ENCODE results near the gene CNN2.

The CNN2 gene

GRCh38 chr19:1025960-1026782, at the start of gene CNN2:
Gene CNN2, plus strand, starts transcription at chr19:1026608. Its CDS starts 54 bp downstream, at chr19:1026662.
- DNase-seq (ENCODE audit: insufficient read length, low spot score) (no peak), FAIRE-seq (peak; percentile 84)

- FAIRE-seq (no peak), DNase-seq (ENCODE audit: insufficient read length, low spot score) (no peak)
Measured at GRCh38 chr19:977058-977464, 49.3 kb upstream of the CNN2 start.

GRCh38 chr19:979318-979741, 47.1 kb upstream of the CNN2 start:
- no peak for FAIRE-seq
- DNase-seq (ENCODE audit: insufficient read length, low spot score) = no peak

- no peak for DNase-seq (ENCODE audit: insufficient read length, low spot score)
- no peak for FAIRE-seq
Measured at GRCh38 chr19:980133-980998, 46.0 kb upstream of the CNN2 start.

GRCh38 chr19:982567-983170, 43.7 kb upstream of the CNN2 start:
- FAIRE-seq = peak; percentile 83
- peak; percentile 97 for DNase-seq (ENCODE audit: insufficient read length, low spot score)

- peak; percentile 100 for DNase-seq (ENCODE audit: insufficient read length, low spot score)
- peak; percentile 93 for FAIRE-seq
Measured at GRCh38 chr19:984165-984967, 42.0 kb upstream of the CNN2 start, which contains the start of gene WDR18. Gene WDR18, plus strand, starts transcription at chr19:984345. Its CDS starts 9 bp downstream, at chr19:984354.

- FAIRE-seq = no peak
Measured at GRCh38 chr19:986083-986482, 40.3 kb upstream of the CNN2 start.

GRCh38 chr19:988081-988480, 38.3 kb upstream of the CNN2 start:
- FAIRE-seq = no peak
- no peak for DNase-seq (ENCODE audit: insufficient read length, low spot score)

More at GRCh38 chr19:986083-986482, 40.3 kb upstream of the CNN2 start:
- DNase-seq (ENCODE audit: insufficient read length, low spot score) = no peak

- no peak for FAIRE-seq
- DNase-seq (ENCODE audit: insufficient read length, low spot score) = no peak
Measured at GRCh38 chr19:988510-988909, 37.9 kb upstream of the CNN2 start.

GRCh38 chr19:989381-990081, 36.9 kb upstream of the CNN2 start:
- FAIRE-seq (no peak), DNase-seq (ENCODE audit: insufficient read length, low spot score) (no peak)

- FAIRE-seq (no peak), DNase-seq (ENCODE audit: insufficient read length, low spot score) (no peak)
Measured at GRCh38 chr19:990119-990571, 36.3 kb upstream of the CNN2 start.

- FAIRE-seq (no peak), DNase-seq (ENCODE audit: insufficient read length, low spot score) (no peak)
Measured at GRCh38 chr19:990746-991145, 35.7 kb upstream of the CNN2 start.

- FAIRE-seq = no peak
Measured at GRCh38 chr19:991174-991931, 35.1 kb upstream of the CNN2 start.

GRCh38 chr19:991932-992669, 34.3 kb upstream of the CNN2 start:
- FAIRE-seq (no peak), DNase-seq (ENCODE audit: insufficient read length, low spot score) (no peak)

More at GRCh38 chr19:991174-991931, 35.1 kb upstream of the CNN2 start:
- DNase-seq (ENCODE audit: insufficient read length, low spot score) = no peak

- DNase-seq (ENCODE audit: insufficient read length, low spot score) (no peak), FAIRE-seq (no peak)
Measured at GRCh38 chr19:992670-993055, 33.7 kb upstream of the CNN2 start.

- FAIRE-seq (no peak), DNase-seq (ENCODE audit: insufficient read length, low spot score) (no peak)
Measured at GRCh38 chr19:993361-993830, 33.0 kb upstream of the CNN2 start.

GRCh38 chr19:993831-994393, 32.5 kb upstream of the CNN2 start:
- FAIRE-seq (no peak), DNase-seq (ENCODE audit: insufficient read length, low spot score) (no peak)

GRCh38 chr19:994516-994915, 31.9 kb upstream of the CNN2 start:
- DNase-seq (ENCODE audit: insufficient read length, low spot score) = no peak
- FAIRE-seq = no peak
